Common myeloid progenitor, CD34-positive (primary cell): Measurements from ENCODE around the gene ITGB5.

Experiments used
- CTCF ChIA-PET: fragments of 350-600 bp; sonication (Branson Sonifier 250); formaldehyde crosslinking; loops from one replicate; lab custom pipeline; 2021; ENCODE audit warnings: antibody characterized with exemption; lab: Charles Lee
- POLR2A ChIA-PET: fragments of 350-600 bp; sonication (Branson Sonifier 250); formaldehyde crosslinking; loops from one replicate; lab custom pipeline; 2021; ENCODE audit warnings: antibody characterized with exemption; lab: Charles Lee
- DNase-seq, 3 donors: peaks; one replicate each; pipeline versions ENCODE4 v3.0.0 to v3.0.0-alpha.2; 2013
- H3K27ac ChIP-seq, 2 experiments: 1 replicate in 1 of 2; 2 replicates in 1 of 2; pipeline ENCODE4 v1.7.0; 2013; ENCODE audit warnings: inconsistent platforms in 2 of 2, low read length in 2 of 2, mild to moderate bottlenecking in 2 of 2, low read depth in 1 of 2, moderate library complexity in 1 of 2; ENCODE audit not compliant: severe bottlenecking in 2 of 2, insufficient read depth in 1 of 2, poor library complexity in 1 of 2
- H3K27me3 ChIP-seq, 5 experiments: replicated peaks in 2 of 5; 1 replicate in 3 of 5; 2 replicates in 2 of 5; pipeline versions ENCODE4 v1.6.1 to v1.7.0; 2013; ENCODE audit warnings: low read length in 4 of 5, mild to moderate bottlenecking in 2 of 5, moderate library complexity in 2 of 5, inconsistent platforms in 1 of 5; ENCODE audit not compliant: insufficient read depth in 5 of 5, control insufficient read depth in 4 of 5
- H3K36me3 ChIP-seq, 4 experiments: 1 replicate in 2 of 4; 2 replicates in 2 of 4; pipeline versions ENCODE4 v1.6.1 to v1.7.0; 2013; ENCODE audit warnings: low read length in 3 of 4, control low read depth in 1 of 4, mild to moderate bottlenecking in 1 of 4; ENCODE audit not compliant: control insufficient read depth in 4 of 4, insufficient read depth in 4 of 4
- H3K4me1 ChIP-seq, 4 experiments: 1 replicate in 3 of 4; 2 replicates in 1 of 4; pipeline versions ENCODE4 v1.6.1 to v1.7.1; 2013; ENCODE audit warnings: low read length in 3 of 4, mild to moderate bottlenecking in 3 of 4, control low read depth in 1 of 4, inconsistent platforms in 1 of 4, moderate library complexity in 1 of 4; ENCODE audit not compliant: control insufficient read depth in 4 of 4, insufficient read depth in 4 of 4; ENCODE audit errors: control extremely low read depth in 1 of 4
- H3K4me3 ChIP-seq, 7 experiments: 1 replicate in 4 of 7; 2 replicates in 3 of 7; pipeline versions ENCODE4 v1.5.1 to v1.7.0; 2013; ENCODE audit warnings: mild to moderate bottlenecking in 7 of 7, low read length in 6 of 7, moderate library complexity in 6 of 7, inconsistent platforms in 2 of 7, low read depth in 2 of 7, control low read depth in 1 of 7; ENCODE audit not compliant: insufficient read depth in 4 of 7, control insufficient read depth in 1 of 7; ENCODE audit errors: extremely low read depth in 1 of 7
- H3K9me3 ChIP-seq, 5 experiments: 1 replicate in 4 of 5; 2 replicates in 1 of 5; pipeline versions ENCODE4 v1.6.1 to v1.7.1; 2013; ENCODE audit warnings: low read length in 4 of 5, mild to moderate bottlenecking in 2 of 5, inconsistent platforms in 1 of 5, low read depth in 1 of 5, moderate library complexity in 1 of 5; ENCODE audit not compliant: control insufficient read depth in 4 of 5, insufficient read depth in 2 of 5; ENCODE audit errors: control extremely low read depth in 1 of 5
- WGBS: methylation state at CpG from one replicate; pipeline ENCODE4 v1.1.5; 2013; ENCODE audit not compliant: insufficient coverage; 5-methylcytosine and 5-hydroxymethylcytosine counted together

ITGB5 gene

GRCh38 chr3:124779751-124780191 is 107.4 kb downstream of the ITGB5 start:
- 100% methylated on average over 8 of the region's 9 CpGs for WGBS
- ChIA-PET POLR2A (no interaction called here), CTCF (interaction anchor here (0.7 to 2.4 kb wide), 7 partner anchors 9 to 102 kb away, joined by 3 to 12 read pairs (median 4); no protein-coding TSS in a partner anchor)
- Histone ChIP-seq H3K4me3 (no peak overlapping the region), H3K27me3 (peaks cover 0 to 2% (median 0%) of the 10 kb centered on the region in 5 experiments), H3K9me3 (no peaks in the 10 kb centered on the region), H3K4me1 (peaks cover 0 to 32% (median 23%) of the 10 kb centered on the region in 4 experiments), H3K36me3 (no peaks in the 10 kb centered on the region), H3K27ac (no peak overlapping the region)
- no peak for DNase-seq

- DNase-seq: no peak
- Histone ChIP-seq H3K27me3 (peaks cover 0 to 2% (median 0%) of the 10 kb centered on the region in 5 experiments), H3K9me3 (no peaks in the 10 kb centered on the region), H3K27ac (no peak overlapping the region), H3K36me3 (no peaks in the 10 kb centered on the region), H3K4me1 (peaks cover 0 to 26% (median 17%) of the 10 kb centered on the region in 4 experiments), H3K4me3 (no peak overlapping the region)
- ChIA-PET CTCF (interaction anchor here (0.8 to 2.4 kb wide), 5 partner anchors 8 to 103 kb away, joined by 3 to 12 read pairs (median 6); no protein-coding TSS in a partner anchor), POLR2A (no interaction called here)
- whole genome bisulfite sequencing: 98% methylated on average over 5 of the region's 7 CpGs
These were observed 108.0 kb downstream of the ITGB5 start for GRCh38 chr3:124779116-124779515.

GRCh38 chr3:124777762-124778470 is 109.2 kb downstream of the ITGB5 start:
- POLR2A ChIA-PET: no interaction called here
- WGBS: 93% methylated on average over 3 of the region's 5 CpGs

GRCh38 chr3:124776856-124777255 is 110.3 kb downstream of the ITGB5 start:
- WGBS: 100% methylated on average over 5 of the region's 5 CpGs
- peaks cover 0 to 3% (median 0%) of the 10 kb centered on the region in 5 experiments for H3K27me3 ChIP-seq
- ChIA-PET POLR2A (no interaction called here), CTCF (interaction anchor here (1.1 to 2.7 kb wide), 2 partner anchors 10 to 17 kb away, joined by 3 to 8 read pairs; no protein-coding TSS in a partner anchor)
- H3K9me3 ChIP-seq: no peaks in the 10 kb centered on the region
- no peak overlapping the region for H3K27ac ChIP-seq
- no peaks in the 10 kb centered on the region for H3K36me3 ChIP-seq
- H3K4me3 ChIP-seq: no peak overlapping the region
- DNase-seq: no peak
- H3K4me1 ChIP-seq: peaks cover 3 to 31% (median 22%) of the 10 kb centered on the region in 4 experiments

More at GRCh38 chr3:124777762-124778470, 109.2 kb downstream of the ITGB5 start:
- peaks cover 0 to 21% (median 16%) of the 10 kb centered on the region in 4 experiments for H3K4me1 ChIP-seq
- no peaks in the 10 kb centered on the region for H3K36me3 ChIP-seq
- peaks cover 0 to 3% (median 0%) of the 10 kb centered on the region in 5 experiments for H3K27me3 ChIP-seq
- H3K9me3 ChIP-seq: no peaks in the 10 kb centered on the region
- CTCF ChIA-PET: interaction anchor here (1.1 to 2.7 kb wide), 3 partner anchors 9 to 57 kb away, joined by 3 to 8 read pairs (median 3); no protein-coding TSS in a partner anchor
- no peak overlapping the region for H3K27ac ChIP-seq
- no peak for DNase-seq
- H3K4me3 ChIP-seq: no peak overlapping the region

- Histone ChIP-seq H3K4me1 (peaks cover 3 to 26% (median 17%) of the 10 kb centered on the region in 4 experiments), H3K27ac (no peak overlapping the region), H3K4me3 (no peak overlapping the region), H3K9me3 (no peaks in the 10 kb centered on the region), H3K27me3 (peaks cover 0 to 3% (median 0%) of the 10 kb centered on the region in 5 experiments), H3K36me3 (no peaks in the 10 kb centered on the region)
- WGBS: 100% methylated on average over 2 of the region's 9 CpGs
- DNase-seq: no peak
- ChIA-PET CTCF (interaction anchor here (2.7 kb wide), 1 partner anchor 16 kb away, joined by 8 read pairs; no protein-coding TSS in a partner anchor), POLR2A (no interaction called here)
These were observed 111.3 kb downstream of the ITGB5 start for GRCh38 chr3:124775877-124776276.

GRCh38 chr3:124774841-124775402 is 112.2 kb downstream of the ITGB5 start:
- Histone ChIP-seq H3K9me3 (no peaks in the 10 kb centered on the region), H3K27me3 (peaks cover 0 to 3% (median 0%) of the 10 kb centered on the region in 5 experiments), H3K4me1 (peaks cover 3 to 21% (median 11%) of the 10 kb centered on the region in 4 experiments), H3K4me3 (no peak overlapping the region), H3K27ac (no peak overlapping the region), H3K36me3 (no peaks in the 10 kb centered on the region)
- WGBS: 78% methylated on average over 3 of the region's 7 CpGs
- POLR2A ChIA-PET: no interaction called here
- CTCF ChIA-PET: interaction anchor here (1.0 to 1.8 kb wide), 3 partner anchors 12 to 126 kb away, joined by 3 to 9 read pairs (median 8); no protein-coding TSS in a partner anchor
- DNase-seq: no peak
